H9 (cell line): ENCODE results near the gene C10orf105. TPM values are rescaled to one million over a fixed set of nuclear protein-coding genes. Genes with fewer than 3 reads are reported as not detected.

Experiments used
- DNase-seq: peaks from one replicate; pipeline ENCODE4 v3.0.0-alpha.2; 2017
- H2AFZ ChIP-seq: one replicate; pipeline ENCODE4 v1.6.1; 2013; ENCODE audit warnings: mild to moderate bottlenecking, low read length, control low read depth, moderate library complexity
- H2AK5ac ChIP-seq: 2 replicates; pipeline ENCODE4 v1.6.1; 2013; ENCODE audit warnings: low read length, control low read depth, mixed read lengths; ENCODE audit not compliant: insufficient read length
- H2BK120ac ChIP-seq: one replicate; pipeline ENCODE4 v1.6.1; 2013; ENCODE audit warnings: low read depth, mild to moderate bottlenecking, low read length, control low read depth, inconsistent platforms; ENCODE audit not compliant: poor library complexity, severe bottlenecking
- H2BK12ac ChIP-seq: 2 replicates; pipeline ENCODE4 v1.6.1; 2013; ENCODE audit warnings: low read length, control low read depth, mixed read lengths, low read depth; ENCODE audit not compliant: insufficient read length
- H2BK15ac ChIP-seq: 2 replicates; pipeline ENCODE4 v1.6.1; 2013; ENCODE audit warnings: low read depth, low read length, control low read depth
- H2BK20ac ChIP-seq: one replicate; pipeline ENCODE4 v1.6.1; 2013; ENCODE audit warnings: low read depth, mild to moderate bottlenecking, low read length, control low read depth, inconsistent platforms; ENCODE audit not compliant: poor library complexity, severe bottlenecking
- H2BK5ac ChIP-seq: 2 replicates; pipeline ENCODE4 v1.6.1; 2013; ENCODE audit warnings: low read length, control low read depth, mixed read lengths; ENCODE audit not compliant: insufficient read length
- H3K14ac ChIP-seq: 2 replicates; pipeline ENCODE4 v1.6.1; 2013; ENCODE audit warnings: low read length, control low read depth; ENCODE audit not compliant: insufficient read depth
- H3K18ac ChIP-seq: 2 replicates; pipeline ENCODE4 v1.6.1; 2013; ENCODE audit warnings: low read depth, mild to moderate bottlenecking, mixed read lengths, low read length, control low read depth; ENCODE audit not compliant: insufficient read length
- H3K23ac ChIP-seq: 2 replicates; pipeline ENCODE4 v1.6.1; 2013; ENCODE audit warnings: low read length, control low read depth, mixed read lengths, low read depth; ENCODE audit not compliant: insufficient read length
- H3K23me2 ChIP-seq: 2 replicates; pipeline ENCODE4 v1.6.1; 2013; ENCODE audit warnings: low read depth, mild to moderate bottlenecking, mixed read lengths, low read length, control low read depth; ENCODE audit not compliant: insufficient read length, poor library complexity, severe bottlenecking
- H3K27ac ChIP-seq: 2 replicates; pipeline ENCODE4 v1.5.1; 2013; ENCODE audit warnings: low read length, control low read depth, mixed read lengths, low read depth; ENCODE audit not compliant: insufficient read length
- H3K27me3 ChIP-seq: 2 replicates; pipeline ENCODE4 v1.6.1; 2013; ENCODE audit warnings: low read length, control low read depth, inconsistent platforms; ENCODE audit not compliant: insufficient read depth
- H3K4ac ChIP-seq: 2 replicates; pipeline ENCODE4 v1.6.1; 2013; ENCODE audit warnings: low read depth, mild to moderate bottlenecking, control low read depth, inconsistent platforms, low read length, moderate library complexity
- H3K4me1 ChIP-seq: 2 replicates; pipeline ENCODE4 v1.6.1; 2013; ENCODE audit warnings: low read length, control low read depth, inconsistent platforms; ENCODE audit not compliant: insufficient read depth
- H3K4me2 ChIP-seq: 2 replicates; pipeline ENCODE4 v1.6.1; 2013; ENCODE audit warnings: low read length, control low read depth, mixed read lengths; ENCODE audit not compliant: insufficient read length, insufficient read depth
- H3K56ac ChIP-seq: 2 replicates; pipeline ENCODE4 v1.6.1; 2013; ENCODE audit warnings: low read depth, mild to moderate bottlenecking, mixed read lengths, low read length, control low read depth; ENCODE audit not compliant: insufficient read length
- H3K79me1 ChIP-seq: 2 replicates; pipeline ENCODE4 v1.6.1; 2013; ENCODE audit warnings: low read depth, mild to moderate bottlenecking, moderate library complexity, low read length, control low read depth, inconsistent platforms; ENCODE audit not compliant: insufficient read depth, poor library complexity, severe bottlenecking
- H3K79me2 ChIP-seq: 2 replicates; pipeline ENCODE4 v1.6.1; 2013; ENCODE audit warnings: low read length, control low read depth, inconsistent platforms; ENCODE audit not compliant: insufficient read depth
- H3K9ac ChIP-seq: 2 replicates; pipeline ENCODE4 v1.6.1; 2013; ENCODE audit warnings: low read length, control low read depth, mixed read lengths; ENCODE audit not compliant: insufficient read length; ENCODE audit errors: extremely low read depth
- H3K9me3 ChIP-seq: one replicate; pipeline ENCODE4 v1.6.1; 2013; ENCODE audit warnings: low read depth, low read length, inconsistent platforms; ENCODE audit not compliant: control insufficient read depth
- H3T11ph ChIP-seq: one replicate; pipeline ENCODE4 v1.6.1; 2013; ENCODE audit warnings: mild to moderate bottlenecking, low read length, control low read depth, inconsistent platforms
- H4K20me1 ChIP-seq: one replicate; pipeline ENCODE4 v1.6.1; 2013; ENCODE audit not compliant: control insufficient read depth, insufficient read length, insufficient read depth
- H4K5ac ChIP-seq: 2 replicates; pipeline ENCODE4 v1.6.1; 2013; ENCODE audit warnings: low read depth, mild to moderate bottlenecking, mixed read lengths, low read length, control low read depth; ENCODE audit not compliant: insufficient read length
- H4K8ac ChIP-seq: replicated peaks from 2 replicates; pipeline ENCODE4 v1.6.1; 2013; ENCODE audit warnings: low read length, control low read depth, mixed read lengths, low read depth; ENCODE audit not compliant: insufficient read length
- H4K91ac ChIP-seq: 2 replicates; pipeline ENCODE4 v1.6.1; 2013; ENCODE audit warnings: low read depth, mild to moderate bottlenecking, moderate library complexity, mixed read lengths, low read length, control low read depth; ENCODE audit not compliant: insufficient read length
- H3K27ac Mint-ChIP-seq, 3 experiments: 2 replicates in 2 of 3; 3 replicates in 1 of 3; pipeline ENCODE4 v1.8.0; 2020 to 2021; ENCODE audit warnings: mixed read lengths in 3 of 3, mild to moderate bottlenecking in 1 of 3, moderate library complexity in 1 of 3
- H3K27me3 Mint-ChIP-seq: 2 replicates; pipeline ENCODE4 v1.8.0; 2021; ENCODE audit warnings: low read depth, mild to moderate bottlenecking, moderate library complexity, mixed read lengths
- H3K36me3 Mint-ChIP-seq, 3 experiments: 2 replicates in 2 of 3; 3 replicates in 1 of 3; pipeline ENCODE4 v1.8.0; 2020 to 2021; ENCODE audit warnings: low read depth in 3 of 3, mixed read lengths in 3 of 3; ENCODE audit not compliant: insufficient read depth in 1 of 3
- H3K4me1 Mint-ChIP-seq, 2 experiments: 2 replicates each; pipeline ENCODE4 v1.8.0; 2020; ENCODE audit warnings: mixed read lengths in 2 of 2
- H3K4me3 Mint-ChIP-seq, 2 experiments: 2 replicates in 1 of 2; 3 replicates in 1 of 2; pipeline ENCODE4 v1.8.0; 2020 to 2021; ENCODE audit warnings: mild to moderate bottlenecking in 2 of 2, mixed read lengths in 2 of 2, moderate library complexity in 1 of 2
- H3K9me3 Mint-ChIP-seq, 2 experiments: 2 replicates in 1 of 2; 3 replicates in 1 of 2; pipeline ENCODE4 v1.8.0; 2020; ENCODE audit warnings: mild to moderate bottlenecking in 2 of 2, mixed read lengths in 2 of 2, moderate library complexity in 1 of 2
- CTCF ChIP-seq: fragments of 200-600 bp; sonication (generic); conservative IDR thresholded peaks from 3 replicates; pipeline ENCODE4 v1.8.0; 2021; ENCODE audit warnings: antibody characterized with exemption, mild to moderate bottlenecking
- WGBS: extraction: QIAGEN DNeasy Blood & Tissue Kit; methylation state at CpG from one replicate; pipeline ENCODE4 v1.1.7; 2013; ENCODE audit warnings: missing lambda C conversion rate, low lambda C conversion rate, mixed read lengths; ENCODE audit not compliant: insufficient read length; ENCODE audit errors: extremely low coverage; 5-methylcytosine and 5-hydroxymethylcytosine counted together
- total RNA-seq: library from RNA; stranded (reverse); gene quantifications from 2 replicates; pipeline ENCODE4 v1.2.1, GENCODE V29; 2021

Gene C10orf105
- total RNA-seq, 1 experiment from 2014 or later: 0.26 TPM

GRCh38 chr10:71748671-71749191 lies 29.2 kb upstream of the C10orf105 start:
- Histone ChIP-seq H3K14ac (0 out of 2 replicates have a peak overlapping the region, but pooled peaks have one; percentile 1), H4K8ac (no peak overlapping the region), H2BK20ac (no peak overlapping the region), H2BK12ac (no peak overlapping the region), H3K79me1 (no peaks in the 10 kb centered on the region), H3K9me3 (no peaks in the 10 kb centered on the region), H2AK5ac (no peak overlapping the region), H3K18ac (no peak overlapping the region), H3T11ph (no peak overlapping the region), H3K23me2 (no peaks in the 10 kb centered on the region), H3K56ac (no peak overlapping the region), H4K91ac (no peak overlapping the region), H2AFZ (no peak overlapping the region), H3K79me2 (no peaks in the 10 kb centered on the region), H2BK120ac (no peak overlapping the region), H3K9ac (no peak overlapping the region), H3K4me1 (no peaks in the 10 kb centered on the region), H3K4me2 (no peak overlapping the region), H3K4ac (no peak overlapping the region), H3K27me3 (no peaks in the 10 kb centered on the region), H2BK15ac (no peak overlapping the region), H4K5ac (no peak overlapping the region), H4K20me1 (no peaks in the 10 kb centered on the region), H2BK5ac (no peak overlapping the region), H3K23ac (no peak overlapping the region), H3K27ac (no peak overlapping the region)
- peaks cover 17 to 38% of the 10 kb centered on the region in 2 experiments for H3K4me1 Mint-ChIP-seq
- no peak for TF ChIP-seq CTCF
- peaks cover 2% of the 10 kb centered on the region for H3K27me3 Mint-ChIP-seq
- H3K27ac Mint-ChIP-seq: no peak overlapping the region
- WGBS: no CpG with 5 or more reads among the region's 15 CpGs
- peak; percentile 57 for DNase-seq
- H3K4me3 Mint-ChIP-seq: no peak overlapping the region
- no peaks in the 10 kb centered on the region for H3K36me3 Mint-ChIP-seq
- H3K9me3 Mint-ChIP-seq: no peaks in the 10 kb centered on the region; a peak in 2 of 5 replicates
